ENCODE results near the gene OVOL1. TPM values are rescaled to one million over a fixed set of nuclear protein-coding genes. Genes with fewer than 3 reads are reported as not detected.

The OVOL1 gene
- total and polyA plus RNA-seq, 2 of the 13 experiments (the other 11 are each of a cell fraction or from before 2014, with no cell fraction given) = 0.01 TPM; not detected in 1

DNA sequence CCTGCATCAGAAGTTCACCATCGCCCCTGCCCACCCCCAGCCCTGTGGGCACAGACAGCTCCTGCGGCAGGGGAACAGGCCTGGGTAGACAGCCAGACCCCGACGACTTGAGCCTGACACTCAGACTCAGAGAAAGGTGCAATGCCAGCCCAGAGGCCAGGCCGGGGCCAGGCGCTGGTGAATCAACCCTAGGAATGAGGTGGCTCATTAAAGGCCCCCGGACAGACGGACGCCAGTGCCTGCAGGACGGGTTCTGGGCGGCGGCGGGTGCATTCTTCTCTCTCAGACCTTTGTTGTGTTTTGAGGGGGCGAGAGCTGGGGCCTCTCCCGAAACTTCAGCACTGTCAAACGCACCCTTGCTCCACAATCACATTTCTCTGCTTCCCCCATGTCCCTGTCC is 5.6 kb downstream of the OVOL1 start:
- Histone ChIP-seq H3K27me3 (ENCODE audit: control insufficient read depth in 1 of 2, insufficient read depth in 2 of 2, low read length in 2 of 2) (peaks cover 30 to 92% of the 10 kb centered on the region in 2 experiments), H3K4me2 (ENCODE audit: low read depth, low read length) (no peak overlapping the region), H3K4me1 (ENCODE audit: insufficient read depth, low read length) (peaks cover 47% of the 10 kb centered on the region), H3K27ac (ENCODE audit: extremely low read length, insufficient read depth, low read length) (no peak overlapping the region), H4K20me1 (ENCODE audit: insufficient read depth, low read length) (no peaks in the 10 kb centered on the region), H3K4me3 (replicated peaks in 1 of 3; ENCODE audit: insufficient read depth in 1 of 3, low read depth in 2 of 3, low read length in 3 of 3) (no peak overlapping the region), H3K36me3 (replicated peaks in 1 of 2; ENCODE audit: control insufficient read depth in 1 of 2, insufficient read depth in 2 of 2, low read length in 2 of 2) (no peaks in the 10 kb centered on the region), H3K9me3 (ENCODE audit: low read length) (no peaks in the 10 kb centered on the region), H3K79me2 (ENCODE audit: insufficient read depth, low read length) (no peaks in the 10 kb centered on the region), H2AFZ (ENCODE audit: low read length) (no peak overlapping the region), H3K9ac (ENCODE audit: insufficient read depth, low read depth, low read length) (no peak overlapping the region)
- TF ChIP-seq NR2F6 (IDR thresholded peaks at IDR 0.05) (no peak), NR2F6 (CRISPR knock-in tag; IDR thresholded peaks at IDR 0.05) (no peak), SMYD3 (CRISPR knock-in tag; IDR thresholded peaks at IDR 0.05) (no peak), THAP11 (CRISPR knock-in tag; IDR thresholded peaks at IDR 0.05) (no peak), NFIB (CRISPR knock-in tag; IDR thresholded peaks at IDR 0.05; ENCODE audit: borderline replicate concordance) (no peak), MTA3 (CRISPR knock-in tag; IDR thresholded peaks at IDR 0.05) (no peak)
- TF ChIP-seq, protein P1, sequence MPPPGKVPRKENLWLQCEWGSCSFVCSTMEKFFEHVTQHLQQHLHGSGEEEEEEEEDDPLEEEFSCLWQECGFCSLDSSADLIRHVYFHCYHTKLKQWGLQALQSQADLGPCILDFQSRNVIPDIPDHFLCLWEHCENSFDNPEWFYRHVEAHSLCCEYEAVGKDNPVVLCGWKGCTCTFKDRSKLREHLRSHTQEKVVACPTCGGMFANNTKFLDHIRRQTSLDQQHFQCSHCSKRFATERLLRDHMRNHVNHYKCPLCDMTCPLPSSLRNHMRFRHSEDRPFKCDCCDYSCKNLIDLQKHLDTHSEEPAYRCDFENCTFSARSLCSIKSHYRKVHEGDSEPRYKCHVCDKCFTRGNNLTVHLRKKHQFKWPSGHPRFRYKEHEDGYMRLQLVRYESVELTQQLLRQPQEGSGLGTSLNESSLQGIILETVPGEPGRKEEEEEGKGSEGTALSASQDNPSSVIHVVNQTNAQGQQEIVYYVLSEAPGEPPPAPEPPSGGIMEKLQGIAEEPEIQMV (CRISPR knock-in tag; IDR thresholded peaks at IDR 0.05; ENCODE audit: low read depth) = no peak
- no peak for FAIRE-seq
- no peak for DNase-seq (ENCODE audit: low spot score)
- CTCF ChIA-PET (ENCODE audit: low intra/inter-chr PET ratio, low total read pairs) = no interaction called here
- WGBS (ENCODE audit: low lambda C conversion rate) = 29% methylated on average over 9 of the region's 16 CpGs
- POLR2A ChIA-PET = no interaction called here
- ATAC-seq = no peak
- BruUV-seq (replicated peaks) = no TSS peak
- intact Hi-C loops (cut with micrococcal nuclease; ENCODE audit: unreplicated experiment) (no loop called here), in situ Hi-C loops (cut with HindIII; ENCODE audit: extremely low pct_ligation_motif_present, low pct_unique_long_range_greater_than_20kb) (no loop called here)

DNA sequence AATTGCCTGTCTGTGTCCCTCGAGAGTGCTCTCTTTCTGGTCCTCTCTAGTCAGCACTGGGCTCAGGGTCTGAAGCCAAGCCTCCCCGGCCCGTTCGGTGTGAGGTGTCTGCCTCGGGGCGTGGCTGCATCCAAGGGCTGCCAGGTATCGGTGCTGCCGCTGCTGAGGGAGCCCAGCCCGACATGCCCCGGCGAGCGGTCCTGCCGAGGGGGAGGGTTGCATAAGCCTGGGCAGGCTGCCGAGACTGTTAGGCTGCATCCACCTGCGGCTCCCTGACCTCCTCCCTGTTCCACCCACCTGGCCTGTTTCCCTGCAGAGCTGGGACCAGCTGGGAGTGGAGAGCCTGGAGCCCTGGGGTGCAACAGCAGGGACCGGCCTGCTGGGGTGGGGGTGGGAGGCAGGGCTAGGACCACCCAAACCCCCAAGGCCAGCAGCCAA is 6.3 kb downstream of the OVOL1 start:
- FAIRE-seq (no peak), ATAC-seq (peak; percentile 10; the same call in 2 of the 3 replicates), DNase-seq (ENCODE audit: low spot score) (no peak)
- H3K4me2 ChIP-seq (ENCODE audit: low read depth, low read length) = peak overlapping the region; percentile 15; the same call in 1 of the 2 replicates
- H4K20me1 ChIP-seq (ENCODE audit: insufficient read depth, low read length) = no peaks in the 10 kb centered on the region
- intact Hi-C loops (cut with micrococcal nuclease; ENCODE audit: unreplicated experiment) = no loop called here
- BruUV-seq (replicated peaks) = no TSS peak
- H3K79me2 ChIP-seq (ENCODE audit: insufficient read depth, low read length) = no peaks in the 10 kb centered on the region
- H3K27me3 ChIP-seq (ENCODE audit: control insufficient read depth in 1 of 2, insufficient read depth in 2 of 2, low read length in 2 of 2) = peaks cover 25 to 89% of the 10 kb centered on the region in 2 experiments
- H3K9ac ChIP-seq (ENCODE audit: insufficient read depth, low read depth, low read length) = no peak overlapping the region
- no peak overlapping the region for H3K27ac ChIP-seq (ENCODE audit: extremely low read length, insufficient read depth, low read length)
- no peaks in the 10 kb centered on the region for H3K36me3 ChIP-seq (replicated peaks in 1 of 2; ENCODE audit: control insufficient read depth in 1 of 2, insufficient read depth in 2 of 2, low read length in 2 of 2)
- WGBS (ENCODE audit: low lambda C conversion rate) = 14% methylated on average over 1 of the region's 16 CpGs
- in situ Hi-C loops (cut with HindIII; ENCODE audit: extremely low pct_ligation_motif_present, low pct_unique_long_range_greater_than_20kb) = no loop called here
- H3K4me1 ChIP-seq (ENCODE audit: insufficient read depth, low read length) = peaks cover 41% of the 10 kb centered on the region
- no peak overlapping the region for H3K4me3 ChIP-seq (replicated peaks in 1 of 3; ENCODE audit: insufficient read depth in 1 of 3, low read depth in 2 of 3, low read length in 3 of 3)
- no peaks in the 10 kb centered on the region for H3K9me3 ChIP-seq (ENCODE audit: low read length)
- ChIA-PET CTCF (ENCODE audit: low intra/inter-chr PET ratio, low total read pairs) (no interaction called here), POLR2A (no interaction called here)
- no peak overlapping the region for H2AFZ ChIP-seq (ENCODE audit: low read length)
- TF ChIP-seq ZNF274 (CRISPR knock-in tag; IDR thresholded peaks at IDR 0.05) (no peak), CBX1 (IDR thresholded peaks at IDR 0.05; ENCODE audit: low read depth) (no peak), KLF16 (CRISPR knock-in tag; IDR thresholded peaks at IDR 0.05) (no peak), ZIK1 (CRISPR knock-in tag; IDR thresholded peaks at IDR 0.05; ENCODE audit: borderline replicate concordance, low read depth) (no peak), PCBP1 (IDR thresholded peaks at IDR 0.05; ENCODE audit: borderline replicate concordance, low read depth, low read length) (no peak), FOXM1 (CRISPR knock-in tag; IDR thresholded peaks at IDR 0.05) (no peak)
- TF ChIP-seq, protein P2, sequence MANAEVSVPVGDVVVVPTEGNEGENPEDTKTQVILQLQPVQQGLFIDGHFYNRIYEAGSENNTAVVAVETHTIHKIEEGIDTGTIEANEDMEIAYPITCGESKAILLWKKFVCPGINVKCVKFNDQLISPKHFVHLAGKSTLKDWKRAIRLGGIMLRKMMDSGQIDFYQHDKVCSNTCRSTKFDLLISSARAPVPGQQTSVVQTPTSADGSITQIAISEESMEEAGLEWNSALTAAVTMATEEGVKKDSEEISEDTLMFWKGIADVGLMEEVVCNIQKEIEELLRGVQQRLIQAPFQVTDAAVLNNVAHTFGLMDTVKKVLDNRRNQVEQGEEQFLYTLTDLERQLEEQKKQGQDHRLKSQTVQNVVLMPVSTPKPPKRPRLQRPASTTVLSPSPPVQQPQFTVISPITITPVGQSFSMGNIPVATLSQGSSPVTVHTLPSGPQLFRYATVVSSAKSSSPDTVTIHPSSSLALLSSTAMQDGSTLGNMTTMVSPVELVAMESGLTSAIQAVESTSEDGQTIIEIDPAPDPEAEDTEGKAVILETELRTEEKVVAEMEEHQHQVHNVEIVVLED (CRISPR knock-in tag; IDR thresholded peaks at IDR 0.05; ENCODE audit: borderline replicate concordance) = no peak

All from HepG2 (cell line).